ENCODE measurements around the gene CNEP1R1. TPM values are rescaled to one million over a fixed set of nuclear protein-coding genes. Genes with fewer than 3 reads are reported as not detected.
A peak's percentile ranks its signal among the peaks of the same experiment; 100 is the strongest.

Gene CNEP1R1
- total RNA-seq, 1 experiment from 2014 or later, result 18.5 TPM

DNA sequence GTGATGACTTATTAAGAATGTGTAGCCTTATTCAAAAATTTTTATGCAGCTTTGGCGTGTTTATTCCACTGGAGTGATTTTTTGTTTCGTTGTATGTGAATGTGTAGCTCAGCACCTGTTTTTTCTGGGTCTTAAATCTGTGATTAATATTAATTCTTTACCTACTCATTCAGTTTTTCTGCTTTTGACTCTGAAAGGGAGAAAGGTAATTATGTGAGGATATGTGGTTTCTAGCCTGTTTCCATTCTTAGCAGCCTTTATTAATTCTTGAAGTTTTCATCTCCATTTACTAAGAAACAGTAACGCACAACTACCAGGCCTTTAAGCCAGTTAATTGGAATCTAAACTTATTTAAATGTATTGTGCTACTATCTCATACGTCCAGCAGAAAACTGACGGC, 47.7 kb downstream of the CNEP1R1 start:
- H2BK5ac ChIP-seq (ENCODE audit: insufficient read length, low read length), result no peak overlapping the region
- H3K56ac ChIP-seq (ENCODE audit: insufficient read length, low read depth, low read length), result no peak overlapping the region
- no peaks in the 10 kb centered on the region for H3K4me1 ChIP-seq (ENCODE audit: insufficient read depth, low read length)
- H3K79me2 ChIP-seq (ENCODE audit: insufficient read depth, low read length), result 0 out of 2 replicates have a peak, but pooled peaks cover 2% of the 10 kb centered on the region
- H2BK15ac ChIP-seq (ENCODE audit: low read depth, low read length), result no peak overlapping the region
- H3K23ac ChIP-seq (ENCODE audit: insufficient read length, low read depth, low read length), result no peak overlapping the region
- no peak overlapping the region for H2AK5ac ChIP-seq (ENCODE audit: insufficient read length, low read length)
- peaks cover 4% of the 10 kb centered on the region for H3K79me1 ChIP-seq (ENCODE audit: insufficient read depth, low read depth, low read length, poor library complexity, severe bottlenecking)
- no peak overlapping the region for H3K9ac ChIP-seq (ENCODE audit: extremely low read depth, insufficient read length, low read length)
- H2BK120ac ChIP-seq (ENCODE audit: low read depth, low read length, poor library complexity, severe bottlenecking), result no peak overlapping the region
- Mint-ChIP-seq H3K27me3 (ENCODE audit: low read depth) (no peaks in the 10 kb centered on the region), H3K27ac (peak overlapping the region in 1 of 3 experiments; percentile 33; a peak in 3 of 7 replicates), H3K36me3 (ENCODE audit: insufficient read depth in 1 of 3, low read depth in 3 of 3) (peaks cover 15 to 45% (median 34%) of the 10 kb centered on the region in 3 experiments; a peak in 6 of 7 replicates), H3K4me1 (peaks cover 15 to 16% of the 10 kb centered on the region in 2 experiments), H3K4me3 (no peak overlapping the region), H3K9me3 (no peaks in the 10 kb centered on the region)
- no peaks in the 10 kb centered on the region for H3K9me3 ChIP-seq (ENCODE audit: control insufficient read depth, low read depth, low read length)
- no peaks in the 10 kb centered on the region for H3K27me3 ChIP-seq (ENCODE audit: insufficient read depth, low read length)
- no peak overlapping the region for H4K5ac ChIP-seq (ENCODE audit: insufficient read length, low read depth, low read length)
- TF ChIP-seq, protein P1, sequence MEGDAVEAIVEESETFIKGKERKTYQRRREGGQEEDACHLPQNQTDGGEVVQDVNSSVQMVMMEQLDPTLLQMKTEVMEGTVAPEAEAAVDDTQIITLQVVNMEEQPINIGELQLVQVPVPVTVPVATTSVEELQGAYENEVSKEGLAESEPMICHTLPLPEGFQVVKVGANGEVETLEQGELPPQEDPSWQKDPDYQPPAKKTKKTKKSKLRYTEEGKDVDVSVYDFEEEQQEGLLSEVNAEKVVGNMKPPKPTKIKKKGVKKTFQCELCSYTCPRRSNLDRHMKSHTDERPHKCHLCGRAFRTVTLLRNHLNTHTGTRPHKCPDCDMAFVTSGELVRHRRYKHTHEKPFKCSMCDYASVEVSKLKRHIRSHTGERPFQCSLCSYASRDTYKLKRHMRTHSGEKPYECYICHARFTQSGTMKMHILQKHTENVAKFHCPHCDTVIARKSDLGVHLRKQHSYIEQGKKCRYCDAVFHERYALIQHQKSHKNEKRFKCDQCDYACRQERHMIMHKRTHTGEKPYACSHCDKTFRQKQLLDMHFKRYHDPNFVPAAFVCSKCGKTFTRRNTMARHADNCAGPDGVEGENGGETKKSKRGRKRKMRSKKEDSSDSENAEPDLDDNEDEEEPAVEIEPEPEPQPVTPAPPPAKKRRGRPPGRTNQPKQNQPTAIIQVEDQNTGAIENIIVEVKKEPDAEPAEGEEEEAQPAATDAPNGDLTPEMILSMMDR (conservative IDR thresholded peaks at IDR 0.05), result no peak
- H3K4ac ChIP-seq (ENCODE audit: low read depth, low read length), result no peak overlapping the region
- H2AFZ ChIP-seq (ENCODE audit: low read length), result no peak overlapping the region
- H3K4me2 ChIP-seq (ENCODE audit: insufficient read depth, insufficient read length, low read length), result no peak overlapping the region
- no peak overlapping the region for H3K18ac ChIP-seq (ENCODE audit: insufficient read length, low read depth, low read length)
- H2BK20ac ChIP-seq (ENCODE audit: low read depth, low read length, poor library complexity, severe bottlenecking), result no peak overlapping the region
- no peak overlapping the region for H2BK12ac ChIP-seq (ENCODE audit: insufficient read length, low read depth, low read length)
- DNase-seq, result no peak
- no peak overlapping the region for H3K27ac ChIP-seq (ENCODE audit: insufficient read length, low read depth, low read length)
- H3T11ph ChIP-seq (ENCODE audit: low read length), result no peak overlapping the region
- H3K23me2 ChIP-seq (ENCODE audit: insufficient read length, low read depth, low read length, poor library complexity, severe bottlenecking), result no peaks in the 10 kb centered on the region
- no peaks in the 10 kb centered on the region for H4K20me1 ChIP-seq (ENCODE audit: control insufficient read depth, insufficient read depth, insufficient read length)
- no CpG with 5 or more reads among the region's 5 CpGs for WGBS (ENCODE audit: extremely low coverage, insufficient read length, low lambda C conversion rate)
- H4K91ac ChIP-seq (ENCODE audit: insufficient read length, low read depth, low read length), result no peak overlapping the region
- no peak overlapping the region for H3K14ac ChIP-seq (ENCODE audit: insufficient read depth, low read length)
- no peak overlapping the region for H4K8ac ChIP-seq (replicated peaks; ENCODE audit: insufficient read length, low read depth, low read length)

Data from H9 (cell line).